Transverse colon (tissue), 4 donors: ENCODE results near the gene BMP7. TPM values are rescaled to one million over a fixed set of nuclear protein-coding genes. Genes with fewer than 3 reads are reported as not detected.

Source experiments
- DNase-seq: peaks from one replicate; pipeline ENCODE4 v3.0.0-alpha.2; 2019
- H3K27ac ChIP-seq, 4 donors: fragments of 200-600 bp; sonication (generic); 2 replicates each; pipeline ENCODE4 v1.5.1; 2016 to 2018; ENCODE audit warnings: inconsistent platforms in 4 of 4
- H3K27me3 ChIP-seq: fragments of 200-600 bp; sonication (generic); 2 replicates; pipeline ENCODE4 v1.5.1; 2017; ENCODE audit warnings: inconsistent platforms
- H3K36me3 ChIP-seq, 4 donors: fragments of 200-600 bp; sonication (generic); 2 replicates each; pipeline ENCODE4 v1.5.1; 2017 to 2019; ENCODE audit warnings: inconsistent platforms in 4 of 4
- H3K4me1 ChIP-seq, 4 donors: fragments of 200-600 bp; sonication (generic); 2 replicates each; pipeline ENCODE4 v1.5.1; 2017 to 2020; ENCODE audit warnings: inconsistent platforms in 4 of 4
- H3K4me3 ChIP-seq, 4 donors: fragments of 200-600 bp; sonication (generic); 1 replicate in 1 of 4; 2 replicates in 3 of 4; pipeline versions ENCODE4 v1.5.1 to v1.6.1; 2017 to 2019; ENCODE audit warnings: inconsistent platforms in 4 of 4
- H3K9me3 ChIP-seq, 2 donors: fragments of 200-600 bp; sonication (generic); 2 replicates each; pipeline ENCODE4 v1.5.1; 2017 to 2019; ENCODE audit warnings: inconsistent platforms in 2 of 2
- CTCF ChIP-seq, 5 experiments: fragments of 200-600 bp in 3 of 5; fragments of 450-650 bp in 2 of 5; sonication (generic) in 3 of 5; IDR thresholded peaks; 1 replicate in 2 of 5; 2 replicates in 3 of 5; pipeline ENCODE4 v1.5.1; 2016 to 2017; ENCODE audit warnings: antibody characterized with exemption in 5 of 5, inconsistent platforms in 3 of 5, mild to moderate bottlenecking in 2 of 5, moderate library complexity in 1 of 5
- EP300 ChIP-seq: sonication (generic); formaldehyde crosslinking; IDR thresholded peaks from one replicate; pipeline ENCODE4 v1.6.1; 2017; ENCODE audit warnings: antibody characterized with exemption, low read depth
- POLR2A ChIP-seq: fragments of 450-650 bp; IDR thresholded peaks from one replicate; pipeline ENCODE4 v1.6.1; 2016; ENCODE audit warnings: antibody characterized with exemption, mild to moderate bottlenecking, moderate library complexity
- POLR2AphosphoS5 ChIP-seq, 3 donors: sonication (generic); formaldehyde crosslinking; IDR thresholded peaks; one replicate each; pipeline ENCODE4 v1.6.1; 2016; ENCODE audit warnings: antibody characterized with exemption in 3 of 3
- WGBS, 2 donors: methylation state at CpG; one replicate each; pipeline ENCODE4 v1.1.5; 2018; ENCODE audit warnings: low coverage in 1 of 2; 5-methylcytosine and 5-hydroxymethylcytosine counted together
- in situ Hi-C, 4 donors: fragments of 200-750 bp; cut with MboI; loops; one replicate each; pipeline versions ENCODE4 v1.15.0 to v1.15.1; 2017; ENCODE audit warnings: low sequenced_read_pairs in 3 of 4, low pct_ligation_motif_present in 1 of 4, low pct_unique_long_range_greater_than_20kb in 1 of 4
- intact Hi-C: fragments of 100-400 bp; cut with DNase I; formaldehyde crosslinking; loops from one replicate; pipeline ENCODE4 v1.15.1; 2023; ENCODE audit warnings: low total_unique reads
- total RNA-seq, 4 donors: library from RNA; depleted of rRNA; stranded (reverse); fragments of >200 nt; gene quantifications; one replicate each; pipeline ENCODE4 v1.1.0, GENCODE V29; 2016

The BMP7 gene
- total RNA-seq, 4 donors from 2014 or later, result 1.4 to 2.2 (median 1.5) TPM; not detected in 1

DNA sequence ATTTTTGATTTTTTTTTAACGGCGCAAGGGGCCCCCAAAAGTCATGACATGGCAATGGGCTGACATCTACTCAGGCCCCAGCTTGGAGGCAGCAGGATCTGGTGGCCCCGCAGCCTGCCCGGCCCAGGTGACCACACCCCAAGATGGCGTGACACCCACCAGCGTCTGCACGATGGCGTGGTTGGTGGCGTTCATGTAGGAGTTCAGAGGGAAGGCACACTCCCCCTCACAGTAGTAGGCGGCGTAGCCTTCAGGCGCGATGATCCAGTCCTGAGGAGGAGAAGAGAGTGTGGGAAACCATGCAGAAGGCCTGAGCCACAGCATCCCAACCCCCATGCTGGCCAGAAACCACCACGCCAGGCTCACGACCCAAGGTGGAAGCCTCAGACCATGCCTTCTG lies 93.4 kb downstream of the BMP7 start:
- TF ChIP-seq POLR2AphosphoS5 (IDR thresholded peaks at IDR 0.05) (no peak), POLR2A (no peak), CTCF (IDR thresholded peaks at IDR 0.05) (no peak), EP300 (no peak)
- intact Hi-C loops (no loop called here), in situ Hi-C loops (no loop called here)
- Histone ChIP-seq H3K4me3 (no peak overlapping the region), H3K4me1 (peaks cover 0 to 7% (median 2%) of the 10 kb centered on the region in 4 donors), H3K36me3 (no peaks in the 10 kb centered on the region), H3K27me3 (no peaks in the 10 kb centered on the region), H3K9me3 (no peaks in the 10 kb centered on the region), H3K27ac (no peak overlapping the region)
- DNase-seq, result no peak
- 76 to 89% methylated on average over 4 to 15 of the region's 15 CpGs for WGBS, 2 donors

DNA sequence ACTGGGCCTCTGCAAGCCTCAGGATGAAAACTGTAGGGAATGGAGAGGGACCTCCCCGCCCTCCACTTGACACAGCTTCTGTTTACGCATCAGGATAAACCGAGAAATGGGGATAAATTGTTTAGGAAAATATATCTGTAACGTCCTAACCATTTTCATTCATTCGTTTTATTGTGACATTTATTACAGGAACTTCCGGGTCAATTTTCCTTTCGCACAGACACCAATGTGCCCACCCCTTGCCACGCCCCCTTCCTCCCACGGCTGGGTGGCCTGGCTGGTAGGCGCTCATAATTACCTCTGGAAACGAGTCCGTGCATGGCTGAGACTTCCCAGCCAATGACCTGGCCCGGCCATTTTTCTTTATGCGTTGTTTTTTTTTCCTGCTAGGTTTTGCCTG lies 96.1 kb downstream of the BMP7 start:
- H3K9me3 ChIP-seq, result no peaks in the 10 kb centered on the region
- H3K4me1 ChIP-seq, result peaks cover 0 to 9% (median 4%) of the 10 kb centered on the region in 4 donors
- no peak for DNase-seq
- no peaks in the 10 kb centered on the region for H3K36me3 ChIP-seq
- H3K27ac ChIP-seq, result no peak overlapping the region
- WGBS, 2 donors, result 35 to 52% methylated on average over 9 to 14 of the region's 14 CpGs
- TF ChIP-seq POLR2A, result no peak
- TF ChIP-seq POLR2AphosphoS5 (IDR thresholded peaks at IDR 0.05), result no peak
- TF ChIP-seq EP300, result no peak
- TF ChIP-seq CTCF (IDR thresholded peaks at IDR 0.05), result no peak
- no peak overlapping the region for H3K4me3 ChIP-seq
- in situ Hi-C loops, result no loop called here
- H3K27me3 ChIP-seq, result no peaks in the 10 kb centered on the region
- intact Hi-C loops, result no loop called here

DNA sequence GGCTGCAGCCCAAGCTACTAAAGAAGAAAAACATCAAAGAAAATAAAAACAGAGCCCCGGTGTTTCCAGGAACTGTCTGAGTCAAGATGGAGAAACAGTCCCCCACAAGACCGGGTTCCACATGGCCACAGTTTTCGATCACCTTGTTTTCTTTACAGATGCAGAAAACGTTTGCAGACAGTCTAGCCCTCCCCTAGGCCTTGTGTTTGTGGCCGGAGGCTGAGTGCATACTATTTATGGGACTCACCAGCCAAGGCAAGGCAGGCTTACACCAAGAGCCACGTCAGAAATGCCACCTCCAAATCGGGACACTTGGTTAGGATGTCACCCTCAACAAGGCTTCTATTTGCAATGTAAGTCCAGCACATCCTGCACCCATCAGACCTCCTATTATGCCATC lies 97.3 kb downstream of the BMP7 start:
- in situ Hi-C loops, result no loop called here
- 77% methylated on average over 7 of the region's 7 CpGs; no CpG with 5 or more reads in 1 of the 2 donors for WGBS, 2 donors
- Histone ChIP-seq H3K27ac (peak overlapping the region in 3 of 4 donors; percentile 59 to 66 (median 61)), H3K36me3 (no peaks in the 10 kb centered on the region), H3K4me1 (peaks cover 0 to 9% (median 4%) of the 10 kb centered on the region in 4 donors), H3K9me3 (no peaks in the 10 kb centered on the region), H3K4me3 (no peak overlapping the region), H3K27me3 (no peaks in the 10 kb centered on the region)
- DNase-seq, result no peak
- intact Hi-C loops, result no loop called here
- no peak for TF ChIP-seq POLR2A
- no peak for TF ChIP-seq POLR2AphosphoS5 (IDR thresholded peaks at IDR 0.05)
- no peak for TF ChIP-seq CTCF (IDR thresholded peaks at IDR 0.05)
- no peak for TF ChIP-seq EP300

GRCh38 chr20:57167971-57168701 lies 98.3 kb downstream of the BMP7 start:
- 35 to 58% methylated on average over 6 to 26 of the region's 26 CpGs for WGBS, 2 donors

More at GRCh38 chr20:57167971-57168701, 98.3 kb downstream of the BMP7 start:
- no peaks in the 10 kb centered on the region for H3K27me3 ChIP-seq
- in situ Hi-C loops, result no loop called here
- TF ChIP-seq EP300 (no peak), POLR2AphosphoS5 (IDR thresholded peaks at IDR 0.05) (peak in 2 of 3 donors; percentile 20 to 25)
- H3K36me3 ChIP-seq, result no peaks in the 10 kb centered on the region
- intact Hi-C loops, result no loop called here
- no peaks in the 10 kb centered on the region for H3K9me3 ChIP-seq
- H3K4me3 ChIP-seq, result no peak overlapping the region
- peak overlapping the region; percentile 36 to 66 (median 60) for H3K27ac ChIP-seq
- peaks cover 0 to 9% (median 4%) of the 10 kb centered on the region in 4 donors for H3K4me1 ChIP-seq
- DNase-seq, result no peak
